Inflammatory macrophage treated with lipopolysaccharide for 1 hour (primary cell): ENCODE measurements around the gene NUDT8.
"Not testable (repeated sequence)": the region's sequence is repeated elsewhere in the genome, so short reads cannot be mapped to it uniquely, and the experiment has no call there.

Experiments
- DNase-seq, 2 donors: peaks; one replicate each; pipeline ENCODE4 v3.0.0-alpha.2; 2020 to 2022

Gene NUDT8

DNA sequence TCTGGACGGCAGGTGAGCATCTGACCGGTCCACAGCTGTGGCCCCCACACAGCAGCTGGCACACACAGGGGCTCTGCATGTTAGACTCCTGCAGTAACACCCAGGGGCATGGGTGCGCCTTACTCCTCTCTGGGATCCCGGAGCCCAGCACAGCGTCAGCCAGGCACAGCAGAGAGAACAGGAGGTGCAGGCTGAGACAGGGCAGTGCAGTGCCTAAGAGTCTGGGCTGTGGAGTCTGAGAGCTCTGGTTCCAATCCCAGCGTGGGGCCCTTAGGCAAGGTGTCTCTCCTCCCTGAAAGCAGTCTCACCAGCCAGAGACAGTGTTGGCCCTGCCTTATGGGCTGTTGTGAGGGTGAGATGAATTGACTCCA is 2.3 kb downstream of the NUDT8 start:
- no peak for DNase-seq

- DNase-seq = no peak
Measured at GRCh38 chr11:67626970-67627369, 2.8 kb downstream of the NUDT8 start.

- DNase-seq = not testable (repeated sequence)
Measured at GRCh38 chr11:67626131-67626833, 3.5 kb downstream of the NUDT8 start.

- DNase-seq = not testable (repeated sequence)
Measured at GRCh38 chr11:67623795-67624194, 5.9 kb downstream of the NUDT8 start.

DNA sequence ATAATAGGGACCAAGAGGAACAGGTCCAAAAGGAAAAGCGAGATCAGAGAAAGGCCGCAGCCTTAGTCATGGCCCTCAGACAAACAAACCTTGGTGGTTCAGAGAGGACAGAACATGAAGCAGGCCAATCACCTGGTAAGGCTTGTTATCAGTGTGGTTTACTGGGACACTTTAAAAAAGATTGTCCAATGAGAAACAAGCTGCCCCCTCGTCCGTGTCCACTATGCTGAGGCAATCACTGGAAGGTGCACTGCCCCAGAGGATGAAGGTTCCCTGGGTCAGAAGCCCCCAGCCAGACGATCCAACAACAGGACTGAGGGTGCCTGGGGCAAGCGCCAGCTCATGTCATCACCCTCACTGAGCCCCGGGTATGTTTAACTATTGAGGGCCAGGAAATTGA is 6.8 kb downstream of the NUDT8 start:
- not testable (repeated sequence) for DNase-seq

DNA sequence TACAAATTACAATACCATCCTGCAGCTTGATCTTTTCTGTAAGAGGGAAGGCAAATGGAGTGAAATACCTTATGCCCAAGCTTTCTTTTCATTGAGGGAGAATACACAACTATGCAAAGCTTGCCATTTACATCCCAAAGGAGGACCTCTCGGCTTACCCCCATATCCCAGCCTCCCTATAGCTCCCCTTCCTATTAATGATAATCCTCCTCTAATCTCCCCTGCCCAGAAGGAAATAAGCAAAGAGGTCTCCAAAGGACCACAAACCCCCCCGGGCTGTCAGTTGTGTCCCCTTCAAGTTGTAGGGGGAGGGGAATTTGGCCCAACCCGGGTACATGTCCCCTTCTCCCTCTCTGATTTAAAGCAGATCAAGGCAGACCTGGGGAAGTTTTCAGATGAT is 7.8 kb downstream of the NUDT8 start:
- not testable (repeated sequence) for DNase-seq

DNA sequence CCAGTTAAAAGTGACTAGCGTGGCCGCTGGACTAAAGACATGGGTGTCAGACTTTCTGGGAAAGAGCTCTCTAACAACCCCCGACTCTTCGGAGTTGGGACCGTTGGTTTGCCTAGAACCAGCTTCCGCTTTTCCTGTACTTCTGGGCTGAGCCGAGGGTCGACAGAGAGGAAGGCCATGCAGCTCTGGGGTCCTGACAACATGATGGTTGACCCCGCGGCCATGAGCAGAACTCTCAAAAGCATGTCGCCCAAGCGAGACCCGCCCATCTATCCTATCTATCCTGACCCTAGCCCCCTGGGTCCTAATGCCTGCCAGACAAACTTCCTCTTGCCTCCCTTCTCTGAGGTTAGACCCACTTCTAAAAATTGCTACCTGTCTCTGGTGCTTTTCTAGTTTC is 9.1 kb downstream of the NUDT8 start:
- not testable (repeated sequence) for DNase-seq

- DNase-seq = not testable (repeated sequence)
Measured at GRCh38 chr11:67619683-67620618, 9.8 kb downstream of the NUDT8 start.

DNA sequence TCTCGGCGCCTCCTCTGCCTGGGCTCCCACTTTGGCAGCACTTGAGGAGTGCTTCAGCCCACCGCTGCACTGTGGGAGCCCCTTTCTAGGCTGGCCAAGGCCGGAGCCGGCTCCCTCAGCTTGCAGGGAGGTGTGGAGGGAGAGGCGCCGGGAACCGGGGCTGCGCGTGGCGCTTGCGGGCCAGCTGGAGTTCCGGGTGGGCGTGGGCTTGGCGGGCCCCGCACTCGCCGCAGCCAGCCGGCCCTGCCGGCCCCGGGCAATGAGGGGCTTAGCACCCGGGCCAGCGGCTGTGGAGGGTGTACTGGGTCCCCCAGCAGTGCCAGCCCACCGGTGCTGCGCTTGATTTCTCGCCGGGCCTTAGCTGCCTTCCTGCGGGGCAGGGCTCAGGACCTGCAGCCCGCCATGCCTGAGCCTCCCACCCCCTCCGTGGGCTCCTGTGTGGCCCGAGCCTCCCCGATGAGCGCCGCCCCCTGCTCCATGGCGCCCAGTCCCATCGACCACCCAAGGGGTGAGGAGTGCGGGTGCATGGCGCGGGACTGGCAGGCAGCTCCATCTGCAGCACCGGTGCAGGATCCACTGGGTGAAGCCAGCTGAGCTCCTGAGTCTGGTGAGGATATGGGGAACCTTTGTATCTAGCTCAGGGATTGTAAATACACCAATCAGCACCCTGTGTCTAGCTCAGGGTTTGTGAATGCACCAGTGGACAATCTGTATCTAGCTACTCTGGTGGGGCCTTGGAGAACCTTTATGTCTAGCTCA is 10.7 kb downstream of the NUDT8 start:
- not testable (repeated sequence) for DNase-seq

DNA sequence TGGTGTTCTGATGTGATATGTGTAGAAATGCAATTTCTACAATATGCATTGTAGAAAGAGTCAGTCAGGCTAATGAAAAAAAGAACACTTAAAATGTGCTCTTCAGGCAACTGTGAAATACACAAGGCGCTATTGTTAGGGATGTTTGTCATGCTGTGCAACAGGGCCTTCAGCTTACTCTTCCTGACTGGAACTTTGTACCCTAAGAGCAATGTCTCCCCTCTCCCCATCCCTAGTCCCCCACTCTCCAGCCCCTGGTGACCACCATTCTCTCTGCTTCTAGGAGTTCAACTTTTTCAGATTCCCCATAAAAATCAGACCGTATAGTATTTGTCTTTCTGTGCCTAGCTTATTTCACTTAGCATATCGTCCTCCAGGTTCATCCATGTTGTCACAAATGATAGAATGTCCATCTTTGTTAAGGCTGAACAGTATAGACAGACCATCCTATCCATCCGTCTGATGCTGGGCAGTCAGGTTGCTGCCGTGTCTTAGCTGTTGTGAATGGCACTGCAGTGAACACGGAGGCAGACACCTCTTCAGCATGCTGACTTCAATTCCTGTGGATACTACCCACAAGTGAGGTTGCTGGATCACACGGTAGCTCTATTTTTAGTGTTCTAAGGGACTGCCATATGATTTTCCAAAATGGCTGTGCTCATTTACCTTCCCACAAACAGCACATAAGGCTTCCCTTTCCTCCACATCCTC is 12.3 kb downstream of the NUDT8 start:
- no peak for DNase-seq

GRCh38 chr11:67616431-67617242 is 13.1 kb downstream of the NUDT8 start:
- no peak for DNase-seq

- DNase-seq = no peak
Measured at GRCh38 chr11:67615728-67616430, 13.9 kb downstream of the NUDT8 start.

- DNase-seq = peak in 1 of 2 donors; percentile 43
Measured at GRCh38 chr11:67614730-67615714, 14.7 kb downstream of the NUDT8 start.

- DNase-seq = peak; percentile 68 to 77
Measured at GRCh38 chr11:67613960-67614715, 15.6 kb downstream of the NUDT8 start.

GRCh38 chr11:67613313-67613959 is 16.3 kb downstream of the NUDT8 start:
- DNase-seq = no peak

GRCh38 chr11:67612751-67613150 is 17.0 kb downstream of the NUDT8 start:
- no peak for DNase-seq

- DNase-seq = no peak
Measured at GRCh38 chr11:67611704-67612587, 17.8 kb downstream of the NUDT8 start.
